HepG2 (cell line): ENCODE data around the gene MAGEA9. TPM values are rescaled to one million over a fixed set of nuclear protein-coding genes. Genes with fewer than 3 reads are reported as not detected.
"Not testable (repeated sequence)": the region's sequence is repeated elsewhere in the genome, so short reads cannot be mapped to it uniquely, and the experiment has no call there.

Experiments used
- ATAC-seq: fragments of 200-7000 bp; cut with Tn5 transposase; 3 replicates; pipeline ENCODE4 v1.9.1; 2020; ENCODE audit warnings: mild to moderate bottlenecking, moderate library complexity
- BruUV-seq: library from RNA; stranded (reverse); fragments of 400-500 nt; replicated peaks from 2 replicates; lab custom pipeline; 2021; lab: Mats Ljungman, UMichigan
- CTCF ChIA-PET: fragments of 300-600 bp; formaldehyde crosslinking; extraction: SDS; loops from one replicate; lab custom pipeline; 2021; ENCODE audit warnings: low total read pairs, inconsistent platforms, low intra/inter-chr PET ratio; lab: Yijun Ruan, JAX
- POLR2A ChIA-PET: fragments of 350-600 bp; sonication (Branson Sonifier 250); formaldehyde crosslinking; loops from one replicate; lab custom pipeline; 2020; ENCODE audit warnings: antibody characterized with exemption, inconsistent platforms; lab: Yijun Ruan, JAX
- DNase-seq: peaks from one replicate; pipeline ENCODE4 v3.0.0-alpha.2; 2015; ENCODE audit warnings: low spot score
- FAIRE-seq: peaks from 3 replicates; lab custom pipeline; 2011; peaks lifted over from hg19 to GRCh38; lab: Jason Lieb, UNC
- H2AFZ ChIP-seq: one replicate; pipeline ENCODE4 v1.6.1; 2011; ENCODE audit warnings: low read length, inconsistent platforms
- H3K27ac ChIP-seq: fragments of 300-600 bp; 3 replicates; pipeline ENCODE4 v1.8.0; 2011; ENCODE audit warnings: mixed run types, mild to moderate bottlenecking, mixed read lengths, low read length, inconsistent platforms; ENCODE audit not compliant: insufficient read depth; ENCODE audit errors: extremely low read length
- H3K27me3 ChIP-seq, 2 experiments: fragments of 200-600 bp in 1 of 2; 2 replicates in 1 of 2; 3 replicates in 1 of 2; pipeline versions ENCODE4 v1.6.0 to v1.8.0; 2011; ENCODE audit warnings: low read length in 2 of 2, mild to moderate bottlenecking in 2 of 2, moderate library complexity in 2 of 2, inconsistent platforms in 1 of 2; ENCODE audit not compliant: insufficient read depth in 2 of 2, control insufficient read depth in 1 of 2
- H3K36me3 ChIP-seq, 2 experiments: fragments of 200-600 bp in 1 of 2; replicated peaks in 1 of 2; 2 replicates in 1 of 2; 3 replicates in 1 of 2; pipeline versions ENCODE4 v1.5.1 to v1.8.0; 2011; ENCODE audit warnings: low read length in 2 of 2, inconsistent platforms in 1 of 2; ENCODE audit not compliant: insufficient read depth in 2 of 2, control insufficient read depth in 1 of 2
- H3K4me1 ChIP-seq: 2 replicates; pipeline ENCODE4 v1.5.1; 2012; ENCODE audit warnings: low read length, inconsistent platforms; ENCODE audit not compliant: insufficient read depth
- H3K4me2 ChIP-seq: 2 replicates; pipeline ENCODE4 v1.6.0; 2011; ENCODE audit warnings: low read depth, low read length, inconsistent platforms
- H3K4me3 ChIP-seq, 3 experiments: fragments of 200-600 bp in 1 of 3; sonication (generic), shearing (Covaris generic) in 1 of 3; replicated peaks in 1 of 3; 2 replicates each; pipeline ENCODE4 v1.5.1; 2011 to 2016; ENCODE audit warnings: low read length in 3 of 3, inconsistent platforms in 2 of 3, low read depth in 2 of 3, mild to moderate bottlenecking in 2 of 3, control low read depth in 1 of 3, mixed read lengths in 1 of 3; ENCODE audit not compliant: insufficient read depth in 1 of 3
- H3K79me2 ChIP-seq: one replicate; pipeline ENCODE4 v1.6.1; 2011; ENCODE audit warnings: low read length, inconsistent platforms; ENCODE audit not compliant: insufficient read depth
- H3K9ac ChIP-seq: 2 replicates; pipeline ENCODE4 v1.6.0; 2011; ENCODE audit warnings: mild to moderate bottlenecking, low read depth, low read length, inconsistent platforms; ENCODE audit not compliant: insufficient read depth
- H3K9me3 ChIP-seq: 2 replicates; pipeline ENCODE4 v1.5.1; 2012; ENCODE audit warnings: mild to moderate bottlenecking, low read length
- H4K20me1 ChIP-seq: 2 replicates; pipeline ENCODE4 v1.6.0; 2011; ENCODE audit warnings: inconsistent platforms, mild to moderate bottlenecking, low read length, moderate library complexity; ENCODE audit not compliant: insufficient read depth
- ATM ChIP-seq: fragments of 450-650 bp; IDR thresholded peaks from 2 replicates; pipeline ENCODE4 v1.7.1; 2017; ENCODE audit warnings: mild to moderate bottlenecking, borderline replicate concordance
- FOXO1 ChIP-seq: sonication (generic); formaldehyde crosslinking; IDR thresholded peaks from 2 replicates; pipeline ENCODE4 v1.4.0; 2020; ENCODE audit warnings: missing genetic modification reagents
- JUND ChIP-seq: sonication (generic); formaldehyde crosslinking; IDR thresholded peaks from 2 replicates; pipeline ENCODE4 v1.8.0; 2022; ENCODE audit warnings: mild to moderate bottlenecking, missing genetic modification reagents
- NCOR1 ChIP-seq: fragments of 200-600 bp; sonication (generic); IDR thresholded peaks from 2 replicates; pipeline ENCODE4 v1.7.0; 2017; ENCODE audit warnings: antibody characterized with exemption, low read length, borderline replicate concordance
- ONECUT2 ChIP-seq: sonication (generic); formaldehyde crosslinking; IDR thresholded peaks from 2 replicates; pipeline ENCODE4 v1.4.0; 2020; ENCODE audit warnings: missing genetic modification reagents
- PRMT3 ChIP-seq: sonication (generic); formaldehyde crosslinking; IDR thresholded peaks from 2 replicates; pipeline ENCODE4 v1.8.1; 2022; ENCODE audit warnings: low read depth, mild to moderate bottlenecking, moderate library complexity, missing genetic modification reagents, borderline replicate concordance
- RNF2 ChIP-seq: fragments of 450-650 bp; conservative IDR thresholded peaks from 2 replicates; pipeline ENCODE4 v1.6.1; 2016; ENCODE audit warnings: low read depth
- ZBTB3 ChIP-seq: sonication (generic); formaldehyde crosslinking; IDR thresholded peaks from 2 replicates; pipeline ENCODE4 v1.4.0; 2020; ENCODE audit warnings: low read depth, mild to moderate bottlenecking, moderate library complexity, missing genetic modification reagents, borderline replicate concordance
- ZNF547 ChIP-seq: sonication (generic); formaldehyde crosslinking; IDR thresholded peaks from 2 replicates; pipeline ENCODE4 v1.5.1; 2020; ENCODE audit warnings: mild to moderate bottlenecking, missing genetic modification reagents
- WGBS: methylation state at CpG from one replicate; pipeline ENCODE4 v1.1.6; 2017; ENCODE audit warnings: low lambda C conversion rate; 5-methylcytosine and 5-hydroxymethylcytosine counted together
- in situ Hi-C: cut with HindIII; loops from 2 replicates; pipeline ENCODE4 v1.10.0; 2017; ENCODE audit warnings: low pct_unique_long_range_greater_than_20kb; ENCODE audit not compliant: extremely low pct_ligation_motif_present
- intact Hi-C: fragments of 100-400 bp; cut with micrococcal nuclease; formaldehyde crosslinking; loops from one replicate; pipeline ENCODE4 v1.10.0; 2022; ENCODE audit not compliant: unreplicated experiment
- polyA plus RNA-seq, 8 experiments: library from polyadenylated mRNA; depleted of rRNA in 3 of 8; stranded (reverse) in 7 of 8; unstranded in 1 of 8; fragments of >200 nt; fragmentation: Illumina TruSeq in 4 of 8; extraction: Trizol in 4 of 8; gene quantifications; 2 replicates each; pipeline versions ENCODE4 v1.2.1 to v1.2.3, GENCODE V29; 2011 to 2016; ENCODE audit warnings: low read depth in 4 of 8, missing spikeins in 1 of 8, mixed read lengths in 1 of 8; ENCODE audit not compliant: insufficient read depth in 1 of 8
- total RNA-seq, 5 experiments: library from RNA; depleted of rRNA; stranded (reverse); fragments of >200 nt; fragmentation: Illumina TruSeq; extraction: Trizol; gene quantifications; 2 replicates each; pipeline ENCODE4 v1.2.3, GENCODE V29; 2016; ENCODE audit warnings: low read depth in 1 of 5
- TF ChIP-seq, protein P1 (sequence below): sonication (generic); formaldehyde crosslinking; IDR thresholded peaks from 2 replicates; pipeline ENCODE4 v1.4.0; 2020; ENCODE audit warnings: missing genetic modification reagents
- TF ChIP-seq, protein P2 (sequence below): sonication (generic); formaldehyde crosslinking; IDR thresholded peaks from 2 replicates; pipeline ENCODE4 v1.5.1; 2020; ENCODE audit warnings: mild to moderate bottlenecking, missing genetic modification reagents, moderate library complexity

MAGEA9 gene
- total and polyA plus RNA-seq, 2 of the 13 experiments (the other 11 are each of a cell fraction or from before 2014, with no cell fraction given) = 0.07 TPM; not detected in 1

DNA sequence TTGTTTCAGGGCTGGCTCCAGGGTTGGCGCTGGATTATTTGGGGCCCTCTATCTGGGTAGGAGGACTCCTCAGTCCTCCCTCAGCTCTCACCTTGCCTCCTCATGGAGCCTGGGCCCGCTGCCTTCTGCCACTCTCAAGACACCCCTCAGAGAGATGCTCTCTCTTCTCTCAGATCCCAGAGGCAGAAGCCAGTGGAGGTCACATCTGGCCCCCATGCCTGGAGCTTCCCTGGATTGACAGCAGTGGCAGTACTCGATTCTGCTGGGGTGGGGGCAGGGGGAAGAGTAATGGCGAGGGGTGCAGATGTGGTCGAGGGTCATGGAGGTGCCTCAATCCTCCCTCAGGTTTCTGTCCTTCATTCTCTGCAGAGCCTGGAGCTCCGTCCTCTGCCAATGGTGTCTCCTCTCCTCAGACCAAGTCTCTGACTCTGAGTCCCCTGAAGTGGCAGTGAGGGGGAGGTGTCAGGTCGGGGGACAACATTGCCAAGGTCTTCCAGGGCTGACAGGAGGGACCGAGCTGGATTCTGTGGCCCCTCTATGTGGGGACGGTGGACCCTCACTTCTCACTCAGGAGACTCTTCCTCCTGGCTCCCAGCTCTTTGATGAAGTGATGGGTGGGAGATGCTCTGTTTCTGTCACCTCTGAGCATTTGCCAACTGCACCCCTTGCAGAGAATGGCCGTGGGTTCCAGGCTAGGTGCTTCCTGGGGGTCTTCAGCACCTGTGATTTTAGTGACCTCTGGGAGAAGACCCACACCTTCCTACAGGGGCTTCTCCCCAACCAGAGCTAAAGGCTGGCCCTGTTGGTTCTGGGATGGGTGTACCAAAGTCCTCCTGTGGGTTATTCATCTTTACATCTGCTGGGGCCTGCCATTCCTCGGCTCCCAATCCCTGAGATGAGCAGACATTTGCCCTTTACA is 18.8 kb upstream of the MAGEA9 start:
- BruUV-seq = no TSS peak
- Histone ChIP-seq H2AFZ (no peak overlapping the region), H4K20me1 (no peaks in the 10 kb centered on the region), H3K4me1 (no peaks in the 10 kb centered on the region), H3K27me3 (no peaks in the 10 kb centered on the region), H3K36me3 (no peaks in the 10 kb centered on the region), H3K27ac (no peak overlapping the region), H3K4me3 (no peak overlapping the region), H3K9me3 (no peaks in the 10 kb centered on the region), H3K4me2 (no peak overlapping the region)
- no peak for DNase-seq
- intact Hi-C loops = no loop called here
- ATAC-seq = no peak
- CTCF ChIA-PET = no interaction called here
- POLR2A ChIA-PET = no interaction called here
- in situ Hi-C loops = no loop called here
- TF ChIP-seq RNF2 (no peak), ZNF547 (CRISPR knock-in tag) (no peak), FOXO1 (CRISPR knock-in tag) (no peak), ZBTB3 (CRISPR knock-in tag) (no peak), JUND (CRISPR knock-in tag) (no peak), PRMT3 (no peak), NCOR1 (no peak), ATM (no peak), ONECUT2 (CRISPR knock-in tag) (no peak)
- TF ChIP-seq, protein P1, sequence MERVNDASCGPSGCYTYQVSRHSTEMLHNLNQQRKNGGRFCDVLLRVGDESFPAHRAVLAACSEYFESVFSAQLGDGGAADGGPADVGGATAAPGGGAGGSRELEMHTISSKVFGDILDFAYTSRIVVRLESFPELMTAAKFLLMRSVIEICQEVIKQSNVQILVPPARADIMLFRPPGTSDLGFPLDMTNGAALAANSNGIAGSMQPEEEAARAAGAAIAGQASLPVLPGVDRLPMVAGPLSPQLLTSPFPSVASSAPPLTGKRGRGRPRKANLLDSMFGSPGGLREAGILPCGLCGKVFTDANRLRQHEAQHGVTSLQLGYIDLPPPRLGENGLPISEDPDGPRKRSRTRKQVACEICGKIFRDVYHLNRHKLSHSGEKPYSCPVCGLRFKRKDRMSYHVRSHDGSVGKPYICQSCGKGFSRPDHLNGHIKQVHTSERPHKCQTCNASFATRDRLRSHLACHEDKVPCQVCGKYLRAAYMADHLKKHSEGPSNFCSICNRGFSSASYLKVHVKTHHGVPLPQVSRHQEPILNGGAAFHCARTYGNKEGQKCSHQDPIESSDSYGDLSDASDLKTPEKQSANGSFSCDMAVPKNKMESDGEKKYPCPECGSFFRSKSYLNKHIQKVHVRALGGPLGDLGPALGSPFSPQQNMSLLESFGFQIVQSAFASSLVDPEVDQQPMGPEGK = no peak
- TF ChIP-seq, protein P2, sequence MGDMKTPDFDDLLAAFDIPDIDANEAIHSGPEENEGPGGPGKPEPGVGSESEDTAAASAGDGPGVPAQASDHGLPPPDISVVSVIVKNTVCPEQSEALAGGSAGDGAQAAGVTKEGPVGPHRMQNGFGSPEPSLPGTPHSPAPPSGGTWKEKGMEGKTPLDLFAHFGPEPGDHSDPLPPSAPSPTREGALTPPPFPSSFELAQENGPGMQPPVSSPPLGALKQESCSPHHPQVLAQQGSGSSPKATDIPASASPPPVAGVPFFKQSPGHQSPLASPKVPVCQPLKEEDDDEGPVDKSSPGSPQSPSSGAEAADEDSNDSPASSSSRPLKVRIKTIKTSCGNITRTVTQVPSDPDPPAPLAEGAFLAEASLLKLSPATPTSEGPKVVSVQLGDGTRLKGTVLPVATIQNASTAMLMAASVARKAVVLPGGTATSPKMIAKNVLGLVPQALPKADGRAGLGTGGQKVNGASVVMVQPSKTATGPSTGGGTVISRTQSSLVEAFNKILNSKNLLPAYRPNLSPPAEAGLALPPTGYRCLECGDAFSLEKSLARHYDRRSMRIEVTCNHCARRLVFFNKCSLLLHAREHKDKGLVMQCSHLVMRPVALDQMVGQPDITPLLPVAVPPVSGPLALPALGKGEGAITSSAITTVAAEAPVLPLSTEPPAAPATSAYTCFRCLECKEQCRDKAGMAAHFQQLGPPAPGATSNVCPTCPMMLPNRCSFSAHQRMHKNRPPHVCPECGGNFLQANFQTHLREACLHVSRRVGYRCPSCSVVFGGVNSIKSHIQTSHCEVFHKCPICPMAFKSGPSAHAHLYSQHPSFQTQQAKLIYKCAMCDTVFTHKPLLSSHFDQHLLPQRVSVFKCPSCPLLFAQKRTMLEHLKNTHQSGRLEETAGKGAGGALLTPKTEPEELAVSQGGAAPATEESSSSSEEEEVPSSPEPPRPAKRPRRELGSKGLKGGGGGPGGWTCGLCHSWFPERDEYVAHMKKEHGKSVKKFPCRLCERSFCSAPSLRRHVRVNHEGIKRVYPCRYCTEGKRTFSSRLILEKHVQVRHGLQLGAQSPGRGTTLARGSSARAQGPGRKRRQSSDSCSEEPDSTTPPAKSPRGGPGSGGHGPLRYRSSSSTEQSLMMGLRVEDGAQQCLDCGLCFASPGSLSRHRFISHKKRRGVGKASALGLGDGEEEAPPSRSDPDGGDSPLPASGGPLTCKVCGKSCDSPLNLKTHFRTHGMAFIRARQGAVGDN = no peak
- TF ChIP-seq, all 625 proteins: peak for 0
- H3K79me2 ChIP-seq = no peaks in the 10 kb centered on the region
- FAIRE-seq = no peak
- 0% methylated on average over 2 of the region's 11 CpGs for WGBS
- H3K9ac ChIP-seq = no peak overlapping the region

- H3K79me2 ChIP-seq, POLR2A ChIA-PET, H4K20me1 ChIP-seq, intact Hi-C loops, DNase-seq, H3K9ac ChIP-seq, H3K9me3 ChIP-seq, H3K36me3 ChIP-seq, H3K4me3 ChIP-seq, CTCF ChIA-PET, H3K27ac ChIP-seq, in situ Hi-C loops, H3K4me2 ChIP-seq, H2AFZ ChIP-seq, BruUV-seq, H3K4me1 ChIP-seq, H3K27me3 ChIP-seq: not testable (repeated sequence)
- 0% methylated on average over 3 of the region's 12 CpGs for WGBS
- FAIRE-seq (peak; percentile 71), ATAC-seq (peak; percentile 63)
These were observed 11.4 kb upstream of the MAGEA9 start for GRCh38 chrX:149770344-149770743.
